ENCODE measurements around the gene WNK2. TPM values are rescaled to one million over a fixed set of nuclear protein-coding genes. Genes with fewer than 3 reads are reported as not detected.

The WNK2 gene
- total RNA-seq, 2 experiments from 2014 or later = 3.3 to 4.6 TPM

GRCh38 chr9:93196096-93197055 is 12.4 kb downstream of the WNK2 start:
- no peaks in the 10 kb centered on the region for H3K4me1 Mint-ChIP-seq
- no peak overlapping the region for H3K4me3 Mint-ChIP-seq
- H3K9me3 Mint-ChIP-seq (ENCODE audit: low read depth) = no peaks in the 10 kb centered on the region
- H3K27me3 Mint-ChIP-seq = no peaks in the 10 kb centered on the region
- DNase-seq (no peak), ATAC-seq (no peak)
- intact Hi-C loops (cut with DNase I, micrococcal nuclease) = no loop called here
- POLR2A ChIA-PET = interaction anchor here (0.6 kb wide), 1 partner anchor 69 kb away, joined by 3 read pairs; no protein-coding TSS in a partner anchor
- no peaks in the 10 kb centered on the region for H3K36me3 Mint-ChIP-seq (ENCODE audit: low read depth)
- no peak overlapping the region for H3K27ac Mint-ChIP-seq
- CTCF ChIA-PET = interaction anchor here (0.6 kb wide), 1 partner anchor 216 kb away, joined by 3 read pairs; no protein-coding TSS in a partner anchor

DNA sequence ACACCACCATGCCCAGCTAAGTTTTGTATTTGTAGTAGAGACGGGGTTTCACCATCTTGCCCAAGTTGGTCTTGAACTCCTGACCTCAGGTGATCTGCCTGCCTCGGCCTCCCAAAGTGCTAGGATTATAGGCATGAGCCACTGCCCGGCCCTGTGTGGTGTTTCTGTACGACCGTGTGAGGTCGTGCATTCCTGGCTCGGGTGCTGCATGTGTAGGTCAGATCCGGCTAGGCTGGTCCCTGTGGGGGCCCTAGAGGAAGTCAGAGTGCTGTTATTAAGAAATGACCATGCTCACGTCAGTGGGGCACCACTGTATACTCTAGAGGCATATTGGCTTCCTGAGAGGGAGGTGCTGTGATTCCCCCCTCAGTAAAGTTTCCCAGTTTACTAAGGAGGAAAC is 13.7 kb downstream of the WNK2 start:
- H3K27ac Mint-ChIP-seq = no peak overlapping the region
- CTCF ChIA-PET = no interaction called here

GRCh38 chr9:93198117-93198837 is 14.3 kb downstream of the WNK2 start:
- CTCF ChIA-PET = interaction anchor here (0.7 to 0.9 kb wide), 2 partner anchors 44 to 174 kb away, joined by 5 read pairs; no protein-coding TSS in a partner anchor
- H3K9me3 Mint-ChIP-seq (ENCODE audit: low read depth) = no peaks in the 10 kb centered on the region
- H3K27me3 Mint-ChIP-seq = no peaks in the 10 kb centered on the region
- POLR2A ChIA-PET = no interaction called here
- no peaks in the 10 kb centered on the region for H3K36me3 Mint-ChIP-seq (ENCODE audit: low read depth)
- intact Hi-C loops (cut with DNase I, micrococcal nuclease) = no loop called here
- H3K27ac Mint-ChIP-seq = no peak overlapping the region
- no peak for ATAC-seq
- no peak overlapping the region for H3K4me3 Mint-ChIP-seq
- DNase-seq = no peak
- H3K4me1 Mint-ChIP-seq = no peaks in the 10 kb centered on the region

More for the DNA sequence above, 13.7 kb downstream of the WNK2 start:
- Mint-ChIP-seq H3K4me3 (no peak overlapping the region), H3K9me3 (ENCODE audit: low read depth) (no peaks in the 10 kb centered on the region), H3K27me3 (no peaks in the 10 kb centered on the region), H3K4me1 (no peaks in the 10 kb centered on the region), H3K36me3 (ENCODE audit: low read depth) (no peaks in the 10 kb centered on the region)
- intact Hi-C loops (cut with DNase I, micrococcal nuclease) = no loop called here
- POLR2A ChIA-PET = no interaction called here
- ATAC-seq = no peak
- no peak for DNase-seq

GRCh38 chr9:93198838-93199625 is 15.1 kb downstream of the WNK2 start:
- ChIA-PET POLR2A (no interaction called here), CTCF (interaction anchor here (0.9 kb wide), 1 partner anchor 45 kb away, joined by 5 read pairs; no protein-coding TSS in a partner anchor)
- Mint-ChIP-seq H3K27ac (no peak overlapping the region), H3K9me3 (ENCODE audit: low read depth) (no peaks in the 10 kb centered on the region), H3K4me1 (no peaks in the 10 kb centered on the region), H3K4me3 (no peak overlapping the region), H3K27me3 (no peaks in the 10 kb centered on the region), H3K36me3 (ENCODE audit: low read depth) (no peaks in the 10 kb centered on the region)
- ATAC-seq (no peak), DNase-seq (no peak)
- intact Hi-C loops (cut with DNase I, micrococcal nuclease) = no loop called here

- CTCF ChIA-PET = no interaction called here
- intact Hi-C loops (cut with DNase I, micrococcal nuclease) = no loop called here
- Mint-ChIP-seq H3K36me3 (ENCODE audit: low read depth) (no peaks in the 10 kb centered on the region), H3K4me1 (no peaks in the 10 kb centered on the region), H3K4me3 (no peak overlapping the region), H3K9me3 (ENCODE audit: low read depth) (no peaks in the 10 kb centered on the region), H3K27ac (no peak overlapping the region), H3K27me3 (no peaks in the 10 kb centered on the region)
- no peak for DNase-seq
- ATAC-seq = no peak
- POLR2A ChIA-PET = no interaction called here
Observed at GRCh38 chr9:93200449-93200742, 16.5 kb downstream of the WNK2 start.

- H3K36me3 Mint-ChIP-seq (ENCODE audit: low read depth) = no peaks in the 10 kb centered on the region
- no peak overlapping the region for H3K27ac Mint-ChIP-seq
- POLR2A ChIA-PET = no interaction called here
- CTCF ChIA-PET = interaction anchor here (0.6 kb wide), 1 partner anchor 519 kb away, joined by 3 read pairs; no protein-coding TSS in a partner anchor
- no peak for ATAC-seq
- H3K27me3 Mint-ChIP-seq = no peaks in the 10 kb centered on the region
- intact Hi-C loops (cut with DNase I, micrococcal nuclease) = no loop called here
- H3K9me3 Mint-ChIP-seq (ENCODE audit: low read depth) = no peaks in the 10 kb centered on the region
- H3K4me3 Mint-ChIP-seq = no peak overlapping the region
- DNase-seq = no peak
- no peaks in the 10 kb centered on the region for H3K4me1 Mint-ChIP-seq
Observed at GRCh38 chr9:93200989-93201334, 17.0 kb downstream of the WNK2 start.

DNA sequence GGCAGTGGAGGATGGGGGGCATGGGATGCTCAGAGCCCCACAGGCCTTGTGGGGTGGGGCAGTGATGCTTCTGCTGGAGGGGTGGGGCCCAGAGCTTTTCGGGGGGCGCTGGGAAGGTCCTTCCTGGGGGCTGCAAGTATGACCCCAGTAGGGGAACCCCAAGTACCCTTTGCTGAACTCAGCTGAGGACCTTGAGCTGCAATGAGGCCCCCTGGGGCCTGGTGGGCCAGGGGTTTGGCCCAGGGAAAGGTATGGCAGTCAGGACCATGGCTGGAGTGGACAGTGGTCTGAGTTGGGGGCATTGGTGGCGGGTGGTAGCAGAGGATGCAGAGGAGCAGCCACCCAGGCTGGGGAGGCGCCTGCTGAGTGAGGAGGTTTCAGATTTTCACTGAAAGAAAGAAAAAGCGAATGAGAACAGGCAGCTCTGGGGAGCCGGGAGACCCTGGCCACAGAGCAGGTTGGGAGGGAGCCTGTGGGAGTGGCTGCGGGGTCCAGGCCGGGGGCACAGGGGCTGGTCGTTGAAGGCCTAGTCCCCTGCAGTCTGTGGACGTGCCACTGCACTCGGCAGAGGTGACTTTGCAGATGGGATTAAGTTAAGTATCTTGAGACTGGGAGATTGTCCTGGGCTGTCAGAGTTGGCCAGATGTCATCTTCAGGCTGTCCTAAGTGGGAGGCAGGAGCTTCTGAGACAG is 19.2 kb downstream of the WNK2 start:
- no peaks in the 10 kb centered on the region for H3K27me3 Mint-ChIP-seq
- intact Hi-C loops (cut with DNase I, micrococcal nuclease) = no loop called here
- ChIA-PET POLR2A (no interaction called here), CTCF (interaction anchor here (0.6 kb wide), 1 partner anchor 52 kb away, joined by 4 read pairs; no protein-coding TSS in a partner anchor)
- H3K36me3 Mint-ChIP-seq (ENCODE audit: low read depth) = no peaks in the 10 kb centered on the region
- no peak overlapping the region for H3K4me3 Mint-ChIP-seq
- H3K27ac Mint-ChIP-seq = no peak overlapping the region
- no peaks in the 10 kb centered on the region for H3K4me1 Mint-ChIP-seq
- no peak for ATAC-seq
- H3K9me3 Mint-ChIP-seq (ENCODE audit: low read depth) = no peaks in the 10 kb centered on the region
- DNase-seq = no peak

- ChIA-PET CTCF (interaction anchor here (0.6 kb wide), 1 partner anchor 53 kb away, joined by 4 read pairs; no protein-coding TSS in a partner anchor), POLR2A (no interaction called here)
- H3K27me3 Mint-ChIP-seq = no peaks in the 10 kb centered on the region
- H3K4me3 Mint-ChIP-seq = no peak overlapping the region
- DNase-seq = no peak
- no peak for ATAC-seq
- peaks cover 2% of the 10 kb centered on the region for H3K9me3 Mint-ChIP-seq (ENCODE audit: low read depth)
- no peaks in the 10 kb centered on the region for H3K36me3 Mint-ChIP-seq (ENCODE audit: low read depth)
- no peak overlapping the region for H3K27ac Mint-ChIP-seq
- no peaks in the 10 kb centered on the region for H3K4me1 Mint-ChIP-seq
- intact Hi-C loops (cut with DNase I, micrococcal nuclease) = no loop called here
Observed at GRCh38 chr9:93203718-93204469, 20.0 kb downstream of the WNK2 start.

DNA sequence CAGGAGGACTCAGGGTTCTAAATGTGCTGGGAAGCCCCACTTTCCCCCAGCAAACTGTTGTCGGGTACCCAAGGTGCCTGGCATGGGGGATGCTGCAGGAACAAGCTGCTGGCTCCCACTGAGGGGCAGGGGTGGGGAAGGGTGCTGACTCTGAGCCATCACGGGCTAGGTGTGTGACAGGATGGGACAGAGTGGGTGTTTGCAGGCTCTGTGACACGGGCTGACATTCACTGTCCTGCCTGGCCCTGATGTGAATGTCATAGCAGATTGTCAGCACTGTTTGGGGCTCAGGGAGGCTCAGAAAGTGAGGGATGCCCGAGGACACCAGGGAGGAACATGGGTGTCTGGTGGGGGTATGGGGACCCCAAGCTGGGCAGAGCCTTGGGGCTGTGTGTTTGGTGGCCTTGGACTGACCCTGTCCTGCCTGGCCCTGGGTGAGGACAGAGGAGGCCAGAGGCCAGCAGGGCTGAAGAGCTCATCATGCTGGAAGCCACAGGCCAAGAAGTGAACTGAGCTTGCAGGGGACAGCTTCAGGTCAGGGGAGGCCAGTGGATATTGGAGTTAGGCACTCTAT is 20.6 kb downstream of the WNK2 start:
- ChIA-PET CTCF (no interaction called here), POLR2A (no interaction called here)
- no peaks in the 10 kb centered on the region for H3K27me3 Mint-ChIP-seq
- no peaks in the 10 kb centered on the region for H3K36me3 Mint-ChIP-seq (ENCODE audit: low read depth)
- no peak overlapping the region for H3K27ac Mint-ChIP-seq
- intact Hi-C loops (cut with DNase I, micrococcal nuclease) = no loop called here
- no peak for ATAC-seq
- no peaks in the 10 kb centered on the region for H3K4me1 Mint-ChIP-seq
- H3K4me3 Mint-ChIP-seq = no peak overlapping the region
- H3K9me3 Mint-ChIP-seq (ENCODE audit: low read depth) = peaks cover 2% of the 10 kb centered on the region
- no peak for DNase-seq

DNA sequence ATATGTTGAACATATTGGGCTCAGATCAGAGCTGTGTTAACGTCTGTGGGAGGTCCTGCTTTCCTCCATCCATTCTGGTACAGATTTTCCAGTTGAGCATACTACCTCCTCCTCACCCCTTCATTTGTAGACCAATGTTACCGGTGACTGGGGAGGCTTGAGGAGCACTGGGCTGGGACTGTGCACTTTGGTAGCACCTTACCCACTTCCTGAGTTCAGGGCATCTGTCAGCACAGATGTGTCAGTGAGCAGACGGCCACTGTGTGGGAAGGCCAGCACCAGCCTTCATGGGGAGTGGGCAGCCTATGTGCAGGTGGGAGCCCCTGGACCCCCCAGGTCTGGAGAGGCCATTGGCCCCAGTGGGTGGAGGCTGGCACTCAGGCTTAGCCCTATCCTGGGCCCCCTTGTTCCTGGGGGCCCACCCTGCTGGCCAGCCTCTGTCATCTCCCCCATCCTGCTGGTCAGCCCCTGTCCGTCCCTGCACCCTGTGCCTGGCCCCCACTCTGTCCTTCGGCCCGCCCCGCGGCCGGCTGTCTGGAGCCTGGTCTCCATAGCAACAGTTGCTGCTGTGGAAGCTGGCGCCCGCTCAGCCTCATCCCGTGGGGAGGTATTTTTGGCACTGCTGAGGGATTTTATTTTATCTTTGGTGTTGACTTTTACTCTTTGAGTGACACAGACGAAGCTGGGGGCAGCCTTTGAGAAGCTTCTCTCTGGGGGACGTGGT is 21.3 kb downstream of the WNK2 start:
- Mint-ChIP-seq H3K9me3 (ENCODE audit: low read depth) (peaks cover 2% of the 10 kb centered on the region), H3K36me3 (ENCODE audit: low read depth) (no peaks in the 10 kb centered on the region), H3K27ac (no peak overlapping the region), H3K27me3 (no peaks in the 10 kb centered on the region), H3K4me1 (no peaks in the 10 kb centered on the region), H3K4me3 (no peak overlapping the region)
- DNase-seq (no peak), ATAC-seq (peak; percentile 53)
- POLR2A ChIA-PET = no interaction called here
- CTCF ChIA-PET = no interaction called here
- intact Hi-C loops (cut with DNase I, micrococcal nuclease) = no loop called here
